Progenitor cell of endocrine pancreas (in vitro differentiated cells): ENCODE data around the gene SLC39A11. TPM values are rescaled to one million over a fixed set of nuclear protein-coding genes. Genes with fewer than 3 reads are reported as not detected.

Source experiments
- DNase-seq: peaks from one replicate; pipeline ENCODE4 v3.0.0; 2021; ENCODE audit warnings: low spot score; ENCODE audit not compliant: unreplicated experiment
- H3K27ac Mint-ChIP-seq: 2 replicates; pipeline ENCODE4 v1.8.0; 2021; ENCODE audit warnings: mild to moderate bottlenecking, moderate library complexity, mixed read lengths
- H3K27me3 Mint-ChIP-seq: 2 replicates; pipeline ENCODE4 v1.8.0; 2021; ENCODE audit warnings: mixed read lengths
- H3K36me3 Mint-ChIP-seq: 2 replicates; pipeline ENCODE4 v1.8.0; 2022; ENCODE audit warnings: mixed read lengths; ENCODE audit not compliant: insufficient read depth
- H3K4me1 Mint-ChIP-seq: 2 replicates; pipeline ENCODE4 v1.8.0; 2021; ENCODE audit warnings: low read depth, mixed read lengths
- H3K4me3 Mint-ChIP-seq: 2 replicates; pipeline ENCODE4 v1.8.0; 2021; ENCODE audit warnings: low read depth, mild to moderate bottlenecking, moderate library complexity, mixed read lengths
- H3K9me3 Mint-ChIP-seq: 2 replicates; pipeline ENCODE4 v1.8.0; 2021; ENCODE audit warnings: low read depth, mixed read lengths
- total RNA-seq: library from RNA; stranded (reverse); gene quantifications from 2 replicates; pipeline ENCODE4 v1.2.1, GENCODE V29; 2021
- TF ChIP-seq, protein P1 (sequence below): fragments of 200-600 bp; sonication (generic); IDR thresholded peaks from one replicate; pipeline ENCODE4 v1.5.0; 2021; ENCODE audit warnings: antibody characterized with exemption, mild to moderate bottlenecking; ENCODE audit not compliant: unreplicated experiment

SLC39A11 gene
- total RNA-seq, 1 donor from 2014 or later = 20.5 TPM

DNA sequence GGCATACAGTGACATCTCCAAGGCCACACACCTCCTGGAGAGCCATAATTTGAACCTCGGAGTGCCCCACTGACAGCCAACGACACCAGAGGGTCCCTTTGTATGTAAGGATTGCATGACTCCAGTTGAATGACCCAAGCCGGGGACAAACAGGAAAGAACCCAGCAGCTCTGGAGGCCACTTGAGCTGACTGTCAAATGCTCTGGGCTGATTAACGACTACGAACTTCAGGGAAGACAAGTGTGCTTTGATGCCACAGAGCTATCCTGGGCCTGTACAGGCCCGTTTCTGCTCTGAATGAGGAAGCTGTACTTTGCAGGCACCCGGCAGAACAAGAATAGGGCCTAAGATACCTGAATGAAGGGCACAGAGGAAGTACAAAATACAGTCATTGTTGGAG is 404.6 kb downstream of the SLC39A11 start:
- TF ChIP-seq, protein P1, sequence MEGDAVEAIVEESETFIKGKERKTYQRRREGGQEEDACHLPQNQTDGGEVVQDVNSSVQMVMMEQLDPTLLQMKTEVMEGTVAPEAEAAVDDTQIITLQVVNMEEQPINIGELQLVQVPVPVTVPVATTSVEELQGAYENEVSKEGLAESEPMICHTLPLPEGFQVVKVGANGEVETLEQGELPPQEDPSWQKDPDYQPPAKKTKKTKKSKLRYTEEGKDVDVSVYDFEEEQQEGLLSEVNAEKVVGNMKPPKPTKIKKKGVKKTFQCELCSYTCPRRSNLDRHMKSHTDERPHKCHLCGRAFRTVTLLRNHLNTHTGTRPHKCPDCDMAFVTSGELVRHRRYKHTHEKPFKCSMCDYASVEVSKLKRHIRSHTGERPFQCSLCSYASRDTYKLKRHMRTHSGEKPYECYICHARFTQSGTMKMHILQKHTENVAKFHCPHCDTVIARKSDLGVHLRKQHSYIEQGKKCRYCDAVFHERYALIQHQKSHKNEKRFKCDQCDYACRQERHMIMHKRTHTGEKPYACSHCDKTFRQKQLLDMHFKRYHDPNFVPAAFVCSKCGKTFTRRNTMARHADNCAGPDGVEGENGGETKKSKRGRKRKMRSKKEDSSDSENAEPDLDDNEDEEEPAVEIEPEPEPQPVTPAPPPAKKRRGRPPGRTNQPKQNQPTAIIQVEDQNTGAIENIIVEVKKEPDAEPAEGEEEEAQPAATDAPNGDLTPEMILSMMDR = no peak
- DNase-seq = no peak
- no peaks in the 10 kb centered on the region for H3K9me3 Mint-ChIP-seq
- H3K4me3 Mint-ChIP-seq = no peak overlapping the region
- no peak overlapping the region for H3K27ac Mint-ChIP-seq
- peaks cover 27% of the 10 kb centered on the region for H3K4me1 Mint-ChIP-seq
- H3K27me3 Mint-ChIP-seq = peaks cover 3% of the 10 kb centered on the region
- H3K36me3 Mint-ChIP-seq = no peaks in the 10 kb centered on the region

DNA sequence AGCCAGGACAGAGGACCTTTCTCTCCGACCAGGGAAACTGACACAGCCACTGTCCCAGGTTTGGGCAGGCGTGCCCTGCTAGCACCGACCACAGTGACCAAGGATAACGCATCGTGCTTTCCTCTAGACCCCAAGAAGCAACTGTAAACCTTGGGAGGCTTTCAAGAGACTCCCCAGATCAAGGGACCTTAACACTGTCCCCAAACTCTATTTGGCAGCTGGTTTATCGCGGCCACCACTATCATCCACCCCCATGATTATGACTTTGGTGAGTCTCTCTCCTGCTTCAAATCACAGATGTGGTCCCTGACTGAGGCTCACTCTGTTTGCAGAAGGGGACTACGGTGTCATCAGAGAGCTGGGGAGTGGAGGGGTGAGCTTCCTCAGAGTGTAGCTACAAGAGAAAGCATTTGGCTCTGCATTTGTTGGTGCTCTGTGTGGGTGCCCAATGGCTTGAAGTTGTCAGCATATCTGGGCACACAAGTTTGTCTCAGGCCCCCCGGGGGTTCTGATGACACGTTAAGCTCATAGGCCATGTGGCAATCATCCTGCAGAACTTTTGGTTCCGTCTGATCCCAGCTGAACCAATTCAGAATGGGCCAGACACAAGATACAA is 408.0 kb downstream of the SLC39A11 start:
- Mint-ChIP-seq H3K27ac (peak overlapping the region; percentile 90), H3K9me3 (no peaks in the 10 kb centered on the region), H3K4me1 (peaks cover 26% of the 10 kb centered on the region), H3K4me3 (no peak overlapping the region), H3K27me3 (peaks cover 1% of the 10 kb centered on the region), H3K36me3 (no peaks in the 10 kb centered on the region)
- TF ChIP-seq, protein P1 = no peak
- DNase-seq = no peak

DNA sequence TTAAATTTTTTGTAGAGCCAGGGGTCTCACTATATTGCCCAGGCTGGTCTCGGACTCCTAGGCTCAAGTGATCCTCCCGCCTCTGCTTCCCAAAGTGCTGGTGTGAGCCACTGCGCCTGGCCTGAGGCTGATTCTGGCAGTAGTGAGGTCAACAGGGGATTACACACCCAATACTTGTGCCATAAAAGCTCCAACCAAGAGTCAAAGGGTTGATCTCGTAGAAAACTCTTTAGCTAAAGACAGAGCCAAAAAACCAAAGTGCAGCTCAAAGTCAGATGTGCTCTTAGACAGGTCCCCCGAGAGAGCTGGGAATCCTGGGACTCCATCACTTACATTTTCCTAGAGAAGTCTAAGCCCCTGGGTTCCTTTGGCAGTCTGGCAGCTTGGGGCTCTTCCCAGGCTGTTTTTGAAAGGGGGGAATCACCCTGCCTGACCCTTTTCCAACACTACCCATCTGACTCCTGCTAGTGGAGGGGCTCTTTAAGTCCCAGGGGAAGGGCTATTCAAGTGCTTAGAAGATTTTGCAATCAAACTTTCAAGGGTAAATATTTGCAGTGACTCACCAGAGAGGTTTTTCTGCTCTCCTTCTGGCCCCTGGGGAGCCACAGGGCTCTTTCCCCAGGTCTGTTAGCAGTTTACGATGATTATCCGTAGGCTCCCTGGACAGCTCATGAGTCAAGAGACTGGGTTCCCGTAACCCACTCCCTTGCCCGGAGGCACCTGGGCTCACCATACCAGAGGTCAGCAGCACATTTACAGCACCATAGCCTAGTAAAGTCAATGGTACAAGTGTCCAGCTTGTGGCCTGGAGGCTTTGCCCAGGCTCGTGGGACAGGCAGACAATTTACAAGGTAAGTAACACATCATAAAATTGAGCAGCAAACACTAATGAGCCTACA is 408.7 kb downstream of the SLC39A11 start:
- Mint-ChIP-seq H3K4me3 (peak overlapping the region; percentile 31), H3K27ac (peak overlapping the region; percentile 90), H3K27me3 (no peaks in the 10 kb centered on the region), H3K9me3 (no peaks in the 10 kb centered on the region), H3K4me1 (peaks cover 26% of the 10 kb centered on the region), H3K36me3 (no peaks in the 10 kb centered on the region)
- TF ChIP-seq, protein P1 = no peak
- DNase-seq = no peak

DNA sequence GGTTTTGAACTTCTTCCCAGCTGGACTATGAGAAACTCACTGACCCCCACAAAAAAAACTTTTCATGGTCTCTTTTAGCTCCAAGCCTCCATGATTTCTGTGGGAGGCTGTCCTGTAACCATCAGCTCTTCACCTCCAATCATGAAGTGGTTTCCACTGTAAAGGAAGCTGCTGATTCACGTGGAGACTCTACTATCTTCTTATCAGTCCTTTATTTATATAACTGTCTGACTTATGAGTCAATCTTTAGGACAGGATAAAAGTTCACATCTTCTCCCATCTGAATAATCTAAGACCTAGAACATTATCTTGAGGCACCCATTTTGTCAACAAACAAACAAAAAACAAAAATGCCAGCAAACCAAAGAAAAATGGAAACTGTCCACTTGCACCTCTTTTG is 409.9 kb downstream of the SLC39A11 start:
- Mint-ChIP-seq H3K27me3 (peaks cover 2% of the 10 kb centered on the region), H3K27ac (no peak overlapping the region), H3K36me3 (peaks cover 2% of the 10 kb centered on the region), H3K9me3 (no peaks in the 10 kb centered on the region), H3K4me1 (peaks cover 28% of the 10 kb centered on the region), H3K4me3 (no peak overlapping the region)
- no peak for DNase-seq
- TF ChIP-seq, protein P1 = no peak

DNA sequence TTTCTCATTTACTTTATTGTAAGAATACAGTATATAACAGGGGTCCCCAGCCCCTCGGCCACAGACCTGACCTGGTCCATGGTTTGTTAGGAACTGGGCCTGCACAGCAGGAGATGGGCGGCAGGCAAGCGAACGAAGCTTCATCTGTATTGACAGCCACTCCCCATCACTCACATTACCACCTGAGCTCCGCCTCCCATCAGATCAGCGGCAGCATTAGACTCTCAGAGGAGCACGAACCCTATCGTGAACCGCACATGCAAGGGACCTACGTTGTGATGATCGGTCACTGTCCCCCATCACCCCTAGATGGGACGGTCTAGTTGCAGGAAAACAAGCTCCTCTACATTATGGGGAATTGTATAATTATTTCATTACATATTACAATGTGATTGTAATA is 410.6 kb downstream of the SLC39A11 start:
- Mint-ChIP-seq H3K4me3 (no peak overlapping the region), H3K9me3 (no peaks in the 10 kb centered on the region), H3K27me3 (peaks cover 4% of the 10 kb centered on the region), H3K27ac (no peak overlapping the region), H3K4me1 (peaks cover 29% of the 10 kb centered on the region), H3K36me3 (peaks cover 2% of the 10 kb centered on the region)
- no peak for DNase-seq
- TF ChIP-seq, protein P1 = no peak
